HCT116 (cell line): ENCODE results near the gene PACSIN2. TPM values are rescaled to one million over a fixed set of nuclear protein-coding genes. Genes with fewer than 3 reads are reported as not detected.

Source experiments
- ATAC-seq: fragments of 200-7000 bp; cut with Tn5 transposase; 2 replicates; pipeline ENCODE4 v1.9.1; 2020; ENCODE audit warnings: mild to moderate bottlenecking, moderate library complexity
- BruUV-seq: library from RNA; stranded (reverse); fragments of 400-500 nt; replicated peaks from 2 replicates; lab custom pipeline; 2021; lab: Mats Ljungman, UMichigan
- CTCF ChIA-PET: fragments of 300-600 bp; sonication (Branson Sonifier 250); formaldehyde crosslinking; loops from one replicate; lab custom pipeline; 2021; ENCODE audit warnings: antibody characterized with exemption; lab: Charles Lee
- POLR2A ChIA-PET: fragments of 300-600, 350-600 bp; sonication (Branson Sonifier 250); formaldehyde crosslinking; loops from one replicate; lab custom pipeline; 2021; ENCODE audit warnings: antibody characterized with exemption; lab: Charles Lee
- RAD21 ChIA-PET, 2 experiments: fragments of 300-600 bp; sonication (Branson Sonifier 250); formaldehyde crosslinking; loops; one replicate each; lab custom pipeline; 2023; ENCODE audit warnings: low total read pairs in 2 of 2; ENCODE audit not compliant: uncharacterized antibody in 2 of 2, unreplicated experiment in 2 of 2, low non-redundant PET in 1 of 2; lab: Charles Lee
- DNase-seq: peaks from one replicate; pipeline ENCODE4 v3.0.0-alpha.2; 2010; ENCODE audit warnings: low read depth, low spot score
- H2AFZ ChIP-seq: fragments of 200-600 bp; shearing (Covaris generic), sonication (generic); 2 replicates; pipeline ENCODE4 v1.6.1; 2017; ENCODE audit warnings: low read depth, mixed run types, mixed read lengths, antibody characterized with exemption, low read length; ENCODE audit not compliant: poor library complexity, severe bottlenecking
- H3K27ac ChIP-seq: 2 replicates; pipeline ENCODE4 v1.5.1; 2012; ENCODE audit warnings: low read depth, low read length
- H3K27me3 ChIP-seq: fragments of 200-600 bp; sonication (generic); 2 replicates; pipeline ENCODE4 v1.6.1; 2016; ENCODE audit warnings: mixed run types, low read length, mixed read lengths; ENCODE audit not compliant: insufficient read depth
- H3K36me3 ChIP-seq, 2 experiments: fragments of 200-500 bp in 1 of 2; fragments of 200-600 bp in 1 of 2; sonication (Bioruptor generic) in 1 of 2; sonication (generic) in 1 of 2; 2 replicates each; pipeline versions ENCODE4 v1.5.1 to v1.6.1; 2014 to 2016; ENCODE audit warnings: low read length in 2 of 2, inconsistent platforms in 1 of 2, mixed read lengths in 1 of 2, mixed run types in 1 of 2; ENCODE audit not compliant: insufficient read depth in 2 of 2, control insufficient read depth in 1 of 2
- H3K4me1 ChIP-seq, 2 experiments: fragments of 200-600 bp in 1 of 2; sonication (generic) in 1 of 2; 2 replicates each; pipeline versions ENCODE4 v1.5.1 to v1.6.1; 2012 to 2017; ENCODE audit warnings: low read length in 2 of 2, inconsistent platforms in 1 of 2, mild to moderate bottlenecking in 1 of 2, mixed read lengths in 1 of 2, mixed run types in 1 of 2, moderate library complexity in 1 of 2; ENCODE audit not compliant: insufficient read depth in 2 of 2, control insufficient read depth in 1 of 2
- H3K4me2 ChIP-seq: fragments of 200-600 bp; sonication (generic); 2 replicates; pipeline ENCODE4 v1.6.1; 2017; ENCODE audit warnings: mixed run types, low read length, mixed read lengths
- H3K4me3 ChIP-seq, 2 experiments: fragments of 200-600 bp in 1 of 2; sonication (generic) in 1 of 2; replicated peaks in 1 of 2; 2 replicates each; pipeline ENCODE4 v1.5.1; 2011 to 2016; ENCODE audit warnings: low read length in 2 of 2, control low read depth in 1 of 2, low read depth in 1 of 2, mild to moderate bottlenecking in 1 of 2, mixed read lengths in 1 of 2, mixed run types in 1 of 2
- H3K79me2 ChIP-seq: fragments of 200-600 bp; sonication (generic); 2 replicates; pipeline ENCODE4 v1.6.1; 2017; ENCODE audit warnings: mild to moderate bottlenecking, mixed run types, low read length, moderate library complexity, mixed read lengths; ENCODE audit not compliant: insufficient read depth
- H3K9ac ChIP-seq: fragments of 200-600 bp; sonication (generic); 2 replicates; pipeline ENCODE4 v1.6.1; 2016; ENCODE audit warnings: low read length, mixed read lengths
- H3K9me2 ChIP-seq: fragments of 200-600 bp; sonication (generic), shearing (Covaris generic); 2 replicates; pipeline ENCODE4 v1.6.1; 2017; ENCODE audit warnings: mixed run types, mild to moderate bottlenecking, moderate library complexity; ENCODE audit not compliant: insufficient read depth
- H3K9me3 ChIP-seq, 2 experiments: fragments of 200-500 bp in 1 of 2; fragments of 200-600 bp in 1 of 2; sonication (Bioruptor generic) in 1 of 2; sonication (generic) in 1 of 2; 2 replicates each; pipeline ENCODE4 v1.6.1; 2014 to 2017; ENCODE audit warnings: low read length in 2 of 2, mixed read lengths in 2 of 2, inconsistent platforms in 1 of 2, low read depth in 1 of 2, mild to moderate bottlenecking in 1 of 2, mixed run types in 1 of 2, moderate library complexity in 1 of 2; ENCODE audit not compliant: control insufficient read depth in 1 of 2, insufficient read depth in 1 of 2
- H4K20me1 ChIP-seq: fragments of 200-600 bp; sonication (generic), shearing (Covaris generic); 2 replicates; pipeline ENCODE4 v1.6.1; 2017; ENCODE audit warnings: mixed run types, mild to moderate bottlenecking, moderate library complexity; ENCODE audit not compliant: insufficient read depth
- EZH2 ChIP-seq: fragments of 200-600 bp; sonication (generic); IDR thresholded peaks from 2 replicates; pipeline ENCODE4 v1.6.1; 2017; ENCODE audit warnings: antibody characterized with exemption, mixed run types
- EZH2phosphoT487 ChIP-seq: fragments of 200-600 bp; IDR thresholded peaks from 2 replicates; pipeline ENCODE4 v1.6.1; 2018; ENCODE audit warnings: antibody characterized with exemption, borderline replicate concordance
- JUND ChIP-seq: IDR thresholded peaks from 2 replicates; pipeline ENCODE4 v1.6.1; 2012
- POLR2A ChIP-seq: IDR thresholded peaks from 2 replicates; pipeline ENCODE4 v1.7.0; 2011; ENCODE audit warnings: borderline replicate concordance; ENCODE audit not compliant: insufficient read depth, insufficient read length; ENCODE audit errors: extremely low read depth
- POLR2AphosphoS5 ChIP-seq: IDR thresholded peaks from 2 replicates; pipeline ENCODE4 v1.6.1; 2011; ENCODE audit warnings: mild to moderate bottlenecking, low read depth, low read length, moderate library complexity
- RAD21 ChIP-seq: IDR thresholded peaks from 2 replicates; pipeline ENCODE4 v1.6.1; 2012; ENCODE audit warnings: low read depth, mild to moderate bottlenecking
- SP1 ChIP-seq: IDR thresholded peaks from 2 replicates; pipeline ENCODE4 v1.6.1; 2012; ENCODE audit warnings: low read depth
- TCF7L2 ChIP-seq: IDR thresholded peaks from 2 replicates; pipeline ENCODE4 v1.7.0; 2011; ENCODE audit warnings: borderline replicate concordance, inconsistent platforms; ENCODE audit not compliant: insufficient read depth, insufficient read length; ENCODE audit errors: extremely low read depth
- intact Hi-C: fragments of 100-400 bp; cut with micrococcal nuclease; formaldehyde crosslinking; loops from 2 replicates; pipeline ENCODE4 v1.10.0; 2022
- total RNA-seq: library from RNA; stranded (reverse); gene quantifications from one replicate; pipeline ENCODE4 v1.2.1, GENCODE V29; 2021; ENCODE audit not compliant: unreplicated experiment
- TF ChIP-seq, protein P1 (sequence below), 3 experiments: fragments of 200-600 bp in 1 of 3; sonication (generic) in 1 of 3; IDR thresholded peaks in 2 of 3; conservative IDR thresholded peaks in 1 of 3; 2 replicates each; pipeline ENCODE4 v1.5.1; 2012 to 2017; ENCODE audit warnings: low read depth in 2 of 3, low read length in 2 of 3, antibody characterized with exemption in 1 of 3, borderline replicate concordance in 1 of 3, control low read depth in 1 of 3, mild to moderate bottlenecking in 1 of 3, mixed read lengths in 1 of 3, mixed run types in 1 of 3, moderate library complexity in 1 of 3; ENCODE audit not compliant: insufficient read depth in 1 of 3
- TF ChIP-seq, protein P2 (sequence below): IDR thresholded peaks from 2 replicates; pipeline ENCODE4 v1.6.1; 2012; ENCODE audit warnings: low read depth
- TF ChIP-seq, protein P3 (sequence below): IDR thresholded peaks from 2 replicates; pipeline ENCODE4 v1.6.1; 2011; ENCODE audit warnings: mild to moderate bottlenecking, low read length, moderate library complexity; ENCODE audit not compliant: insufficient replicate concordance; ENCODE audit errors: extremely low read depth

PACSIN2 gene
- total RNA-seq, 1 experiment from 2014 or later = 48.2 TPM

DNA sequence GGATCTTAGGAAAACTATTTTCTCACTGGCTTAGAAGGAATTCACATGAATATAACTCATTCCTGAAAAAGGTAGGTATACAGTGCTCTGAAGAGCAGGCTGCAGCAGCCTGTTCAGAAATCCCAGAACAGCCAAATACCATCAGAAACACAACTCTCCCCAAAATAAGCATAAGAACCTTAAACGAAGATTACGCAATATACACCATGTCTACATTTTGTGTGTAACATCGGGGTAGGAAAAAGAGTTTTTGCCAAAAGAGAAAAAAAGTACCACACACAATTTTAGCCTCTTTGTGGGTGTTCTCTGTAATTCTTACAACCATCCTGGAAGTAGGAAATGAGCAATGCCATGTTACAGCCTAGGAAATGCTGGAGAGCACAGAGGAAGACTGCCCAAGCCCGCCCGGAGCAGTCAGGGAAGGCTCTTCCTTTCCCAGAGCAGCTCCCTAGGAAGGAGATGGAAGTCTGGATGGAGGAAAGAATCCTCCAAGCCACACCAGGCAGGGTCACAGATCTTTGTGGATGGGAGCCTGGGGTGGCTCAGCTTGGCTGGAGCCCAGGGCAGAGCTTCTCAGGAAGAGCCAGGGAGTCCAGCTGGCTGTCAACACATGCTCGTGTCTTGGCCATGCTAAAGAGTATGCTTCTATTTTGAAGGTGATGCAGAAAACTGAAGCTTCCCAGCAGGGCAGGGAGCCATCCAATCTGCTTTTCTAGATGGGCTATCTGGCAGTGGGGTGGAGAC is 108.2 kb downstream of the PACSIN2 start (continued):
- TF ChIP-seq, protein P1, sequence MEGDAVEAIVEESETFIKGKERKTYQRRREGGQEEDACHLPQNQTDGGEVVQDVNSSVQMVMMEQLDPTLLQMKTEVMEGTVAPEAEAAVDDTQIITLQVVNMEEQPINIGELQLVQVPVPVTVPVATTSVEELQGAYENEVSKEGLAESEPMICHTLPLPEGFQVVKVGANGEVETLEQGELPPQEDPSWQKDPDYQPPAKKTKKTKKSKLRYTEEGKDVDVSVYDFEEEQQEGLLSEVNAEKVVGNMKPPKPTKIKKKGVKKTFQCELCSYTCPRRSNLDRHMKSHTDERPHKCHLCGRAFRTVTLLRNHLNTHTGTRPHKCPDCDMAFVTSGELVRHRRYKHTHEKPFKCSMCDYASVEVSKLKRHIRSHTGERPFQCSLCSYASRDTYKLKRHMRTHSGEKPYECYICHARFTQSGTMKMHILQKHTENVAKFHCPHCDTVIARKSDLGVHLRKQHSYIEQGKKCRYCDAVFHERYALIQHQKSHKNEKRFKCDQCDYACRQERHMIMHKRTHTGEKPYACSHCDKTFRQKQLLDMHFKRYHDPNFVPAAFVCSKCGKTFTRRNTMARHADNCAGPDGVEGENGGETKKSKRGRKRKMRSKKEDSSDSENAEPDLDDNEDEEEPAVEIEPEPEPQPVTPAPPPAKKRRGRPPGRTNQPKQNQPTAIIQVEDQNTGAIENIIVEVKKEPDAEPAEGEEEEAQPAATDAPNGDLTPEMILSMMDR (IDR thresholded peaks at IDR 0.05 in 2 of 3, conservative IDR thresholded peaks at IDR 0.05 in 1 of 3; ENCODE audit: borderline replicate concordance in 1 of 3, insufficient read depth in 1 of 3, low read depth in 2 of 3, low read length in 2 of 3) = no peak
- TF ChIP-seq EZH2 (no peak), SP1 (no peak), JUND (no peak), POLR2AphosphoS5 (no peak)

DNA sequence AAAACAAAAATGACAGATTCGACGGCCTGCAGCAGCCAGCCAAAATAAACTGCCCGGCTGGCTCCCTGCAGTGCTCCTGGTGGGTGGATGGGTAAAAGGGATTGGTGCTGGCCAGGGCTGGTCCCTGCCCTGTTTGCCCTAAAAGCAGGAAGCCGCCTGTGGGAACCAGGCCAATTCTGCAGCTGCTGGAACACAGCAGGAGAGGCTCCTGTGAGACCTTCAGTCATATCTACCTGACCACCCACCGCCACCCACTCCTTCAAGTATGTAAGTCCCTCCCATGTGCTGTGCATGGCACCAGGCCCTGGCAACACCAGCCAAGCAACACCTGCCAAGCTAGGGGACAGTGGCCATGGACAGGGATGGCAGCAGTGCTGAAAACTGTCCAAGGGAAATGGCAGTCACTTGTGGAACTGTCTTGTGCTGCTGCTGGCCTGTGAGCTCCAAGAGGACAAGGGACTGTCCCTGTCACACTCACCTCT is 109.2 kb downstream of the PACSIN2 start:
- DNase-seq (no peak), ATAC-seq (no peak)
- RAD21 ChIA-PET = interaction anchor here in 1 of 2 experiments (0.6 kb wide), 1 partner anchor 102 kb away, joined by 4 read pairs; no protein-coding TSS in a partner anchor
- no peak overlapping the region for H3K4me2 ChIP-seq
- no peak overlapping the region for H3K4me3 ChIP-seq
- intact Hi-C loops = no loop called here
- H3K27me3 ChIP-seq = no peaks in the 10 kb centered on the region
- H2AFZ ChIP-seq = no peak overlapping the region
- H3K36me3 ChIP-seq = peaks cover 0 to 2% of the 10 kb centered on the region in 2 experiments; a peak in 2 of 4 replicates
- BruUV-seq = no TSS peak
- H3K79me2 ChIP-seq = peaks cover 3% of the 10 kb centered on the region; the same call in 1 of the 2 replicates
- no peak overlapping the region for H3K27ac ChIP-seq
- no peak overlapping the region for H3K9ac ChIP-seq
- H3K4me1 ChIP-seq = peaks cover 0 to 3% of the 10 kb centered on the region in 2 experiments; a peak in 1 of 4 replicates
- CTCF ChIA-PET = no interaction called here
- H3K9me3 ChIP-seq = no peaks in the 10 kb centered on the region
- POLR2A ChIA-PET = no interaction called here
- no peaks in the 10 kb centered on the region for H3K9me2 ChIP-seq
- no peaks in the 10 kb centered on the region for H4K20me1 ChIP-seq
- TF ChIP-seq POLR2A = no peak
- TF ChIP-seq, protein P2, sequence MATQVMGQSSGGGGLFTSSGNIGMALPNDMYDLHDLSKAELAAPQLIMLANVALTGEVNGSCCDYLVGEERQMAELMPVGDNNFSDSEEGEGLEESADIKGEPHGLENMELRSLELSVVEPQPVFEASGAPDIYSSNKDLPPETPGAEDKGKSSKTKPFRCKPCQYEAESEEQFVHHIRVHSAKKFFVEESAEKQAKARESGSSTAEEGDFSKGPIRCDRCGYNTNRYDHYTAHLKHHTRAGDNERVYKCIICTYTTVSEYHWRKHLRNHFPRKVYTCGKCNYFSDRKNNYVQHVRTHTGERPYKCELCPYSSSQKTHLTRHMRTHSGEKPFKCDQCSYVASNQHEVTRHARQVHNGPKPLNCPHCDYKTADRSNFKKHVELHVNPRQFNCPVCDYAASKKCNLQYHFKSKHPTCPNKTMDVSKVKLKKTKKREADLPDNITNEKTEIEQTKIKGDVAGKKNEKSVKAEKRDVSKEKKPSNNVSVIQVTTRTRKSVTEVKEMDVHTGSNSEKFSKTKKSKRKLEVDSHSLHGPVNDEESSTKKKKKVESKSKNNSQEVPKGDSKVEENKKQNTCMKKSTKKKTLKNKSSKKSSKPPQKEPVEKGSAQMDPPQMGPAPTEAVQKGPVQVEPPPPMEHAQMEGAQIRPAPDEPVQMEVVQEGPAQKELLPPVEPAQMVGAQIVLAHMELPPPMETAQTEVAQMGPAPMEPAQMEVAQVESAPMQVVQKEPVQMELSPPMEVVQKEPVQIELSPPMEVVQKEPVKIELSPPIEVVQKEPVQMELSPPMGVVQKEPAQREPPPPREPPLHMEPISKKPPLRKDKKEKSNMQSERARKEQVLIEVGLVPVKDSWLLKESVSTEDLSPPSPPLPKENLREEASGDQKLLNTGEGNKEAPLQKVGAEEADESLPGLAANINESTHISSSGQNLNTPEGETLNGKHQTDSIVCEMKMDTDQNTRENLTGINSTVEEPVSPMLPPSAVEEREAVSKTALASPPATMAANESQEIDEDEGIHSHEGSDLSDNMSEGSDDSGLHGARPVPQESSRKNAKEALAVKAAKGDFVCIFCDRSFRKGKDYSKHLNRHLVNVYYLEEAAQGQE = no peak
- no peak for TF ChIP-seq RAD21
- no peak for TF ChIP-seq TCF7L2
- TF ChIP-seq, protein P3, sequence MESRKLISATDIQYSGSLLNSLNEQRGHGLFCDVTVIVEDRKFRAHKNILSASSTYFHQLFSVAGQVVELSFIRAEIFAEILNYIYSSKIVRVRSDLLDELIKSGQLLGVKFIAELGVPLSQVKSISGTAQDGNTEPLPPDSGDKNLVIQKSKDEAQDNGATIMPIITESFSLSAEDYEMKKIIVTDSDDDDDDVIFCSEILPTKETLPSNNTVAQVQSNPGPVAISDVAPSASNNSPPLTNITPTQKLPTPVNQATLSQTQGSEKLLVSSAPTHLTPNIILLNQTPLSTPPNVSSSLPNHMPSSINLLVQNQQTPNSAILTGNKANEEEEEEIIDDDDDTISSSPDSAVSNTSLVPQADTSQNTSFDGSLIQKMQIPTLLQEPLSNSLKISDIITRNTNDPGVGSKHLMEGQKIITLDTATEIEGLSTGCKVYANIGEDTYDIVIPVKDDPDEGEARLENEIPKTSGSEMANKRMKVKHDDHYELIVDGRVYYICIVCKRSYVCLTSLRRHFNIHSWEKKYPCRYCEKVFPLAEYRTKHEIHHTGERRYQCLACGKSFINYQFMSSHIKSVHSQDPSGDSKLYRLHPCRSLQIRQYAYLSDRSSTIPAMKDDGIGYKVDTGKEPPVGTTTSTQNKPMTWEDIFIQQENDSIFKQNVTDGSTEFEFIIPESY = no peak
- no peak for TF ChIP-seq EZH2phosphoT487
- TF ChIP-seq, protein P1 (IDR thresholded peaks at IDR 0.05 in 2 of 3, conservative IDR thresholded peaks at IDR 0.05 in 1 of 3; ENCODE audit: borderline replicate concordance in 1 of 3, insufficient read depth in 1 of 3, low read depth in 2 of 3, low read length in 2 of 3) = no peak
- TF ChIP-seq EZH2 = no peak
